Spinal cord (tissue), 10 donors: ENCODE data around the gene SIAH1. TPM values are rescaled to one million over a fixed set of nuclear protein-coding genes. Genes with fewer than 3 reads are reported as not detected.

Experiments used
- DNase-seq, 6 donors: peaks; one replicate each; pipeline versions ENCODE4 v3.0.0 to v3.0.0-alpha.2; 2013 to 2015; ENCODE audit warnings: low spot score in 6 of 6, low read depth in 4 of 6
- H3K27ac ChIP-seq: one replicate; pipeline ENCODE4 v1.5.1; 2013; ENCODE audit warnings: low read depth, low read length, control low read depth
- H3K27me3 ChIP-seq: one replicate; pipeline ENCODE4 v1.6.1; 2013; ENCODE audit warnings: low read length; ENCODE audit not compliant: control insufficient read depth, insufficient read depth
- H3K36me3 ChIP-seq: one replicate; pipeline ENCODE4 v1.6.1; 2013; ENCODE audit warnings: low read length; ENCODE audit not compliant: control insufficient read depth, insufficient read depth
- H3K4me1 ChIP-seq: one replicate; pipeline ENCODE4 v1.6.1; 2013; ENCODE audit warnings: low read length; ENCODE audit not compliant: control insufficient read depth, insufficient read depth
- H3K4me3 ChIP-seq: one replicate; pipeline ENCODE4 v1.5.1; 2013; ENCODE audit warnings: low read depth, low read length, control low read depth
- H3K9me3 ChIP-seq: one replicate; pipeline ENCODE4 v1.6.1; 2013; ENCODE audit warnings: low read length; ENCODE audit not compliant: control insufficient read depth, insufficient read depth
- WGBS: methylation state at CpG from one replicate; pipeline ENCODE4 v1.1.5; 2013; ENCODE audit warnings: missing lambda C conversion rate; ENCODE audit not compliant: insufficient coverage; 5-methylcytosine and 5-hydroxymethylcytosine counted together
- polyA plus RNA-seq, 2 donors: library from polyadenylated mRNA; unstranded; fragments of 120-200 nt; gene quantifications; one replicate each; pipeline ENCODE4 v1.2.1, GENCODE V29; 2013; ENCODE audit not compliant: insufficient read length in 2 of 2
- total RNA-seq, 2 donors: library from RNA; depleted of rRNA in 1 of 2; stranded (reverse); fragments of 120-200 nt in 1 of 2; fragments of >200 nt in 1 of 2; gene quantifications; one replicate each; pipeline versions ENCODE4 v1.2.3 to v1.2.4, GENCODE V29; 2013 to 2014
- donor health status: healthy.

Gene SIAH1
- total and polyA plus RNA-seq, 4 donors, result 36.9 to 54.2 (median 44.8) TPM

DNA sequence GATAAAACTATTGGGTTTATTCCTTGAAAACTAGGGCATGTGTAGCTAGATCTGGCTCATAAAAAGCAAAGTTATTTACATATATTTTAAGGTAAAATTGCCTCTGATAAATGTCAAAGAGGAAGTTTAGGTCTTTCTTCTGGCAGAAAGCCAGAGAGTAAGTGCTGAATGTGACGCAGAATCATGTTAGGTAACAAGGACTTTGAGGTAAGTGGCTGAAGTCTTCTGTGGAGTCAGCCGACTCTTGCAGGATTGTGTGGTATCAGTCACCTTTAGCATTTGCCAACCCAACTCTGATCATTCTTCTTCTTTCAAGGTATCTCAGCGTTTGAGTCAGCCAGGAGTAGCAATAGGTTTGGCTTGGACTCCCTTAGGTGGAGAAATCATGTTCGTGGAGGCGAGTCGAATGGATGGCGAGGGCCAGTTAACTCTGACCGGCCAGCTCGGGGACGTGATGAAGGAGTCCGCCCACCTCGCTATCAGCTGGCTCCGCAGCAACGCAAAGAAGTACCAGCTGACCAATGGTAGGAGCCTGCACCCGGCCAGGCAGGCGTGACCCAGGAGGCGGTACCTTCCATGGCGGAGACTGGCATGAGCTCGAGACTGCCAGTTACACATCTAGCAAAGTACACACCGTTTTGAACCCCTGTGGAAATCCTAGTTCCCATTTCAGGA is 37.9 kb downstream of the SIAH1 start:
- peaks cover 4% of the 10 kb centered on the region for H3K4me1 ChIP-seq
- no peak overlapping the region for H3K4me3 ChIP-seq
- no peaks in the 10 kb centered on the region for H3K9me3 ChIP-seq
- no peaks in the 10 kb centered on the region for H3K27me3 ChIP-seq
- WGBS, result 93% methylated on average over 15 of the region's 20 CpGs
- peak in 1 of 6 donors; percentile 30 for DNase-seq
- H3K27ac ChIP-seq, result no peak overlapping the region
- peaks cover 28% of the 10 kb centered on the region for H3K36me3 ChIP-seq

GRCh38 chr16:48342591-48342990 is 42.6 kb downstream of the SIAH1 start:
- peak in 1 of 6 donors; percentile 67 for DNase-seq
- no peaks in the 10 kb centered on the region for H3K9me3 ChIP-seq
- peaks cover 3% of the 10 kb centered on the region for H3K4me1 ChIP-seq
- WGBS, result 88% methylated on average over 2 of the region's 2 CpGs
- no peak overlapping the region for H3K4me3 ChIP-seq
- no peak overlapping the region for H3K27ac ChIP-seq
- H3K27me3 ChIP-seq, result no peaks in the 10 kb centered on the region
- peaks cover 24% of the 10 kb centered on the region for H3K36me3 ChIP-seq

DNA sequence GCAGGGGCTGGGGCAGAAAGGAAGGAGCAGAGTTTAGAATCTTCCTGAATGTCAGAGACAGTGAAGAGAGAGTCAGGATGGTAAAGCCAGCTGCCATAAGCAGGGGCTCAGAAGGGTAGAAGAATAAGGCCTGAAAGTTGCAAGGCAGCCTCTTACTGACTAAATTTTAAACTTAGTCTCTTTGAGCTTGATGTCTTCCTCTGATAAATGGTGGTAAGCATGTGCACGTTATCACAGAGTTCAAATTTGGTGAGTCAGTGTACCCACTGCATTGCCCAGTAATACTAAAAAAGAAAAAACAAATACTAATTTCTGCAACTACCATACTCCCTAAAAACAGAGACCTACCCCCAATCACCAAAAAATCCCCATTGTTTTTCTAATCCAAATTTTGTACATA is 45.2 kb downstream of the SIAH1 start:
- Histone ChIP-seq H3K9me3 (no peaks in the 10 kb centered on the region), H3K27me3 (no peaks in the 10 kb centered on the region), H3K4me3 (no peak overlapping the region), H3K36me3 (peaks cover 18% of the 10 kb centered on the region), H3K27ac (no peak overlapping the region), H3K4me1 (no peaks in the 10 kb centered on the region)
- DNase-seq, result no peak
- WGBS, result no CpG with 5 or more reads among the region's 1 CpG

GRCh38 chr16:48335961-48336360 is 49.3 kb downstream of the SIAH1 start:
- H3K9me3 ChIP-seq, result no peaks in the 10 kb centered on the region
- peaks cover 22% of the 10 kb centered on the region for H3K36me3 ChIP-seq
- WGBS, result 100% methylated on average over 3 of the region's 3 CpGs
- H3K27me3 ChIP-seq, result no peaks in the 10 kb centered on the region
- DNase-seq, result no peak
- H3K4me1 ChIP-seq, result no peaks in the 10 kb centered on the region
- H3K4me3 ChIP-seq, result no peak overlapping the region
- no peak overlapping the region for H3K27ac ChIP-seq

DNA sequence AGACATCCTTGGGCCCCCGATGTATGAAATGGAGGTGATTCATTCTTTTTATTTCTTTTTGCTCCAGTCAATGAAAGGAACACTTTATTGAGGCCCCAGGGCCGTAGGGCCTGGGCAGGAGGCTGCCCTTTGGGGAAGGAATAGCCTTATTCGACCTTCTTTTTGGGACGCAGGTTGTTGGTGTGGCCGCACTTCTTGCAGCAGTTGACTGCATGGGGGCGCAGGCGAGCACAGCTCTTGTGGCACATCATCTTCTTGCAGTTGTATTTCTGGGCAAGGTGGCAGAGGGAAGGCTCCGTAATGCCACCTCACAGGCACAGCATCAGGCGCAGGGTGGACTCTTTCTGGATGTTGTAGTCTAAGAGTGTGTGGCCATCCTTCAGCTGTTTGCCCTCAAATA is 50.9 kb downstream of the SIAH1 start:
- Histone ChIP-seq H3K36me3 (peaks cover 16% of the 10 kb centered on the region), H3K9me3 (no peaks in the 10 kb centered on the region), H3K4me1 (no peaks in the 10 kb centered on the region), H3K27ac (no peak overlapping the region), H3K27me3 (no peaks in the 10 kb centered on the region), H3K4me3 (no peak overlapping the region)
- no peak for DNase-seq
- 93% methylated on average over 8 of the region's 9 CpGs for WGBS

- 97% methylated on average over 4 of the region's 5 CpGs for WGBS
- no peak overlapping the region for H3K27ac ChIP-seq
Observed at GRCh38 chr16:48332978-48333377, 52.2 kb downstream of the SIAH1 start.

DNA sequence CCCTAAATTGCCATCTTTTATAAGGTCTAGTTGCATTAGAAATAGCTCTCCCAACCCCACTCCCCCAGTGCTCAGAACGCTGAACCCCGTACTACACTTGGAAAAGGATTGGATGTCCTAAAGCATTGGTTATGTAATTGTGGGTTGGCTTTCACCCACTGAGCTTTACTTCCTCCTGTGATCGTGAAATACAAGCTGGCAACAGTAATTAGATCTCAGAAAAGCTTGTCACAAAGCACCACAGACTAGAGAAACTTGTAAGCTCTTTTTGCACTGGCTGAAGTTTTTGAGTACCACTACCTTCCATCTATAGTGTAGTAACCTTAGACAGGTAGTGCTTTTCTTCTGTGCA is 54.4 kb downstream of the SIAH1 start:
- Histone ChIP-seq H3K36me3 (peaks cover 11% of the 10 kb centered on the region), H3K9me3 (no peaks in the 10 kb centered on the region), H3K4me1 (no peaks in the 10 kb centered on the region), H3K27ac (no peak overlapping the region), H3K4me3 (no peak overlapping the region), H3K27me3 (no peaks in the 10 kb centered on the region)
- WGBS, result no CpG with 5 or more reads among the region's 3 CpGs
- DNase-seq, result no peak

More at GRCh38 chr16:48332978-48333377, 52.2 kb downstream of the SIAH1 start:
- H3K9me3 ChIP-seq, result no peaks in the 10 kb centered on the region
- H3K36me3 ChIP-seq, result peaks cover 13% of the 10 kb centered on the region
- H3K4me3 ChIP-seq, result no peak overlapping the region
- H3K4me1 ChIP-seq, result no peaks in the 10 kb centered on the region
- DNase-seq, result no peak
- no peaks in the 10 kb centered on the region for H3K27me3 ChIP-seq

DNA sequence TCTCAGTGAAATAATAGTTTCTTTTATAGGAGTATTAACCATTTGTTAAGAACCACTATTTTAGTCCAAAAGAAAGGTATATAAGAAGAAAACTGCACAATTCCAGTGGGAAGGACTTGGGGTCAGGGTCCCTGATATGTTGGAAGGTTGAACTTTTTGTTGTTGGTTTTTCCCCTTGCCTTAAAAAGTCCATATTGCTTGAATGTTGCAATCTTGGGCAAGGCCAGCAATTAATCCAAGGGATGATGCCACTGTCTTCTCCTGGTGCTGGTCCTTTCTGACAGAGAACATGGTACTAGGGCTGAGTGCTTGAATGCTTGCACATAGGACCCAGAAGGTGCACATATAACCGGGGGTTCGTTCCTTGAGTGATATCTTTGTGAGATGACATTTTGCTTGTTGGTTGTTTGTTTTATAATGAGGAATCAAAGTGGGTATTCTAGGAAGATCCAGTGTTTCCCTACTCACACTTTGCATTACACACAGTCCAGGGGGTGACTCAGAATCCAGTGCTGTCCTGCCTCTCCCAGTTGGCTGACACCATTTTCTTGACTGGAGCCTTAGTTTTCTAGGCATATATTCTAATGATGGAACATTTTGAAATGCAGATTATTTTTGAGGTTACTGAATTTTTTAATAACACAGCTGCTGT is 54.9 kb downstream of the SIAH1 start:
- H3K4me1 ChIP-seq, result no peaks in the 10 kb centered on the region
- no peak for DNase-seq
- WGBS, result 100% methylated on average over 2 of the region's 2 CpGs
- H3K9me3 ChIP-seq, result no peaks in the 10 kb centered on the region
- no peak overlapping the region for H3K4me3 ChIP-seq
- H3K27me3 ChIP-seq, result no peaks in the 10 kb centered on the region
- H3K36me3 ChIP-seq, result peaks cover 11% of the 10 kb centered on the region
- H3K27ac ChIP-seq, result no peak overlapping the region

DNA sequence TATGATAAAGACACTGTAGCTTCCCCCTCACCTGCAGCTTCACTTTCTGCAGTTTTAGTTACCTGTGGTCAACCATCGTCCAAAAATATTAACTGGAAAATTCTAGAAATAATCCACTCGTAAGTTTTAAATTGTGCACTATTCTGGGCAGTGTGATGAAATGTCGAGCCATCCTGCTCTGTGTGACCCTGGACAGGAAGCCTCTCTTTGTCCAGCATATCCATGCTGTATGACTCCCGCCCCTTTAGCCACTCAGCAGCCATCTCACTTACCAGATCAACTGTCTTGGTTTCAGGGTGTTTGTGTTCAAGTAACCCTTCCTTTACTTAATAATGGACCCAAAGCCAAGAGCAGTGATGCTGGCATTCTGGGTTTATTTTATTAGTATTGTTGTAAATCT is 56.1 kb downstream of the SIAH1 start:
- peaks cover 5% of the 10 kb centered on the region for H3K36me3 ChIP-seq
- H3K27ac ChIP-seq, result no peak overlapping the region
- H3K4me3 ChIP-seq, result no peak overlapping the region
- no CpG with 5 or more reads among the region's 4 CpGs for WGBS
- DNase-seq, result no peak
- no peaks in the 10 kb centered on the region for H3K4me1 ChIP-seq
- no peaks in the 10 kb centered on the region for H3K9me3 ChIP-seq
- no peaks in the 10 kb centered on the region for H3K27me3 ChIP-seq

- peak in 1 of 6 donors; percentile 25 for DNase-seq
- Histone ChIP-seq H3K4me3 (no peak overlapping the region), H3K27me3 (no peaks in the 10 kb centered on the region), H3K36me3 (no peaks in the 10 kb centered on the region), H3K9me3 (no peaks in the 10 kb centered on the region), H3K27ac (no peak overlapping the region), H3K4me1 (no peaks in the 10 kb centered on the region)
- WGBS, result 26% methylated on average over 2 of the region's 4 CpGs
Observed at GRCh38 chr16:48326915-48327314, 58.3 kb downstream of the SIAH1 start.
